K562 (cell line): ENCODE results near the gene TELO2. TPM values are rescaled to one million over a fixed set of nuclear protein-coding genes. Genes with fewer than 3 reads are reported as not detected.
A peak's percentile ranks its signal among the peaks of the same experiment; 100 is the strongest.

Source experiments
- ADNP ChIP-seq: fragments of 200-800 bp; sonication (Bioruptor generic); IDR thresholded peaks from 2 replicates; pipeline ENCODE4 v1.6.1; 2016; ENCODE audit warnings: missing genetic modification characterization, missing compliant biosample characterization
- ARID2 ChIP-seq: fragments of 450-650 bp; IDR thresholded peaks from 2 replicates; pipeline ENCODE4 v1.6.1; 2017; ENCODE audit warnings: antibody characterized with exemption, mild to moderate bottlenecking
- CBX2 ChIP-seq: fragments of 200-600 bp; sonication (generic); IDR thresholded peaks from one replicate; pipeline ENCODE4 v1.6.1; 2012; ENCODE audit warnings: mild to moderate bottlenecking, low read length, inconsistent platforms; ENCODE audit not compliant: insufficient read depth, poor library complexity, severe bottlenecking
- FOXP1 ChIP-seq: sonication (generic); formaldehyde crosslinking; IDR thresholded peaks from 2 replicates; pipeline ENCODE4 v1.8.0; 2022; ENCODE audit warnings: mild to moderate bottlenecking, missing genetic modification reagents
- HMGN3 ChIP-seq: IDR thresholded peaks from 2 replicates; pipeline ENCODE4 v1.6.1; 2011; ENCODE audit warnings: borderline replicate concordance, low read depth, mild to moderate bottlenecking, mixed read lengths, low read length; ENCODE audit not compliant: insufficient read length; ENCODE audit errors: extremely low read depth
- OTX1 ChIP-seq: fragments of 450-650 bp; formaldehyde crosslinking; IDR thresholded peaks from 2 replicates; pipeline ENCODE4 v1.4.0; 2022; ENCODE audit warnings: mild to moderate bottlenecking
- RREB1 ChIP-seq: fragments of 250-450 bp; sonication (Bioruptor Pico); IDR thresholded peaks from 2 replicates; pipeline ENCODE4 v1.4.0; 2020
- STAG1 ChIP-seq: sonication (generic); formaldehyde crosslinking; IDR thresholded peaks from 2 replicates; pipeline ENCODE4 v1.5.0; 2020; ENCODE audit warnings: missing genetic modification reagents, borderline replicate concordance
- TAL1 ChIP-seq: fragments of 450-650 bp; IDR thresholded peaks from 2 replicates; pipeline ENCODE4 v1.6.1; 2016; ENCODE audit warnings: mild to moderate bottlenecking
- ZBTB40 ChIP-seq, 2 experiments: fragments of 450-650 bp in 1 of 2; sonication (generic) in 1 of 2; formaldehyde crosslinking in 1 of 2; IDR thresholded peaks; 2 replicates each; pipeline versions ENCODE4 v1.7.1 to v1.9.0; 2016 to 2022; ENCODE audit warnings: inconsistent platforms in 1 of 2, mild to moderate bottlenecking in 1 of 2, missing genetic modification reagents in 1 of 2
- ZNF124 ChIP-seq: sonication (generic); formaldehyde crosslinking; IDR thresholded peaks from 2 replicates; pipeline ENCODE4 v1.8.1; 2022; ENCODE audit warnings: missing genetic modification reagents
- polyA plus RNA-seq, 8 experiments: library from polyadenylated mRNA; depleted of rRNA in 4 of 8; stranded (reverse) in 5 of 8; unstranded in 3 of 8; fragments of >200 nt; fragmentation: Nextera tagmentation in 2 of 8; fragmentation: Illumina TruSeq in 1 of 8; extraction: Ambion mirVana in 2 of 8; extraction: Trizol in 1 of 8; gene quantifications; 2 replicates each; pipeline versions ENCODE4 v1.2.1 to v1.2.3, GENCODE V29; 2011 to 2014; ENCODE audit warnings: inconsistent platforms in 1 of 8, missing spikeins in 1 of 8
- total RNA-seq, 7 experiments: library from RNA; depleted of rRNA in 6 of 7; stranded (reverse); fragments of >200 nt in 6 of 7; fragmentation: Illumina TruSeq in 2 of 7; extraction: Trizol in 2 of 7; gene quantifications; 2 replicates each; pipeline versions ENCODE4 v1.2.1 to v1.2.3, GENCODE V29; 2011 to 2021; ENCODE audit warnings: low replicate concordance in 1 of 7

TELO2 gene
- total and polyA plus RNA-seq, 9 of the 15 experiments (the other 6 are each of a cell fraction or from before 2014, with no cell fraction given): 0.51 to 91.8 (median 14.5) TPM

- TF ChIP-seq ZBTB40 (IDR thresholded peaks at IDR 0.05) (no peak), ZBTB40 (CRISPR knock-in tag; IDR thresholded peaks at IDR 0.05) (no peak), ARID2 (peak; percentile 92), CBX2 (no peak), STAG1 (CRISPR knock-in tag) (peak; percentile 49), RREB1 (CRISPR knock-in tag) (no peak), FOXP1 (CRISPR knock-in tag) (0 out of 2 replicates have a peak, but pooled peaks have one; percentile 40), TAL1 (peak; percentile 15; the same call in 1 of the 2 replicates), ZNF124 (CRISPR knock-in tag) (no peak), OTX1 (CRISPR knock-in tag) (peak; percentile 5; the same call in 1 of the 2 replicates), HMGN3 (no peak), ADNP (tag) (no peak)
Measured at GRCh38 chr16:1527836-1528811, 35.0 kb downstream of the TELO2 start (continued).
